ENCODE results near the gene VPS13D.

DNA sequence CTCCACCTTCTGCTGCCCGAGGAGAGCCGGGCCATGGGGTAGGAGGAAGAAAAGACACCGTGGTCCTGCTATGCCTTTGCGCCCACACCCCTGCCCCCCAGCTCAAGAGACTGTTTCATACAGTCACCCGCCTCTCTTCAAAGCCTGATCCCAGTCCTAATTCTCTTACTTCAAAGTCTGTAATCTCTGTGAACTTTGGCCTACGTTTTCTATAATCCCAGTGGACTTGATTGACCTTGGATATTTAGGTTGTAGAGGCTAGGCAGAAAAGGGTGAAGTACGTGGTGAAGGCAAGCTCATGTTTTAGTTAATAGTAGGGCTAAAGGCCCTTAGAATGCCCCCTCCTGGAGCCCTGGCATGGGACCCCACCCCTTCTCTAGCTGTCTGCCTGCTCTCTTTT, 28.4 kb downstream of the VPS13D start:
- TF ChIP-seq, protein P1, sequence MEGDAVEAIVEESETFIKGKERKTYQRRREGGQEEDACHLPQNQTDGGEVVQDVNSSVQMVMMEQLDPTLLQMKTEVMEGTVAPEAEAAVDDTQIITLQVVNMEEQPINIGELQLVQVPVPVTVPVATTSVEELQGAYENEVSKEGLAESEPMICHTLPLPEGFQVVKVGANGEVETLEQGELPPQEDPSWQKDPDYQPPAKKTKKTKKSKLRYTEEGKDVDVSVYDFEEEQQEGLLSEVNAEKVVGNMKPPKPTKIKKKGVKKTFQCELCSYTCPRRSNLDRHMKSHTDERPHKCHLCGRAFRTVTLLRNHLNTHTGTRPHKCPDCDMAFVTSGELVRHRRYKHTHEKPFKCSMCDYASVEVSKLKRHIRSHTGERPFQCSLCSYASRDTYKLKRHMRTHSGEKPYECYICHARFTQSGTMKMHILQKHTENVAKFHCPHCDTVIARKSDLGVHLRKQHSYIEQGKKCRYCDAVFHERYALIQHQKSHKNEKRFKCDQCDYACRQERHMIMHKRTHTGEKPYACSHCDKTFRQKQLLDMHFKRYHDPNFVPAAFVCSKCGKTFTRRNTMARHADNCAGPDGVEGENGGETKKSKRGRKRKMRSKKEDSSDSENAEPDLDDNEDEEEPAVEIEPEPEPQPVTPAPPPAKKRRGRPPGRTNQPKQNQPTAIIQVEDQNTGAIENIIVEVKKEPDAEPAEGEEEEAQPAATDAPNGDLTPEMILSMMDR (IDR thresholded peaks at IDR 0.05), result no peak
- no peak for TF ChIP-seq POLR2A (IDR thresholded peaks at IDR 0.05)
